ENCODE measurements around the gene TRIM17.

DNA sequence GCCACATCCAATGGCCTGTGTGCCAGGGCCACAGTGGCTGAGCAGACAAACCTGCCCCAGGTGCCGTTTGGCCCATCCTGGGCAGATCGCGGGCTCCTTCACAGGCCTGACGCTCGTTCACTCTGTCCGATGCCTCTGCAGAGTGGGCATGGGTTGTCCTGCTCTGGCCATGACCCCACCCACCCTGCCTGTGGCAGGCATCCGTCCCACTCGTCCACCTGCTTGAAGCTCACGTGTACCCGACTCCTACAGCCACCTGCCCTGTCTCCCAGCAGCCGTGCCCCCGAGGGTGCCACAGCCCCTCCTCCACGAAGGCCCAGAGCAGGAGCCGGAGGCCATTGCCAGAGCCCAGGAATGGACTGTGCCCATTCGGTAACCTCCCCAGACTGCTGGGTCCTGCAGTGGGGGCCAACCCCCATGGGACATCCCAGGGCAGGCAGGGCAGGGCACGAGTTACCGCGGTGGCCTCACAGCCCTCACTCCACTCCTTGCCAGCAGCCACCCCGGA lies 51.9 kb downstream of the TRIM17 start:
- TF ChIP-seq CTCF (conservative IDR thresholded peaks at IDR 0.05) (no peak), EZH2 (IDR thresholded peaks at IDR 0.05; ENCODE audit: low read depth) (no peak)
